Measurements from ENCODE around the gene ZNF286A.
"Not testable (repeated sequence)": the region's sequence is repeated elsewhere in the genome, so short reads cannot be mapped to it uniquely, and the experiment has no call there.

The ZNF286A gene

GRCh38 chr17:15699413-15699924 is at the start of gene ZNF286A:
TSS of gene ZNF286A (plus strand) at chr17:15699752. CDS start at chr17:15700330, 578 bp downstream.
- peak; percentile 92 for FAIRE-seq

- no peak for FAIRE-seq
Measured at GRCh38 chr17:15649861-15650421, 49.6 kb upstream of the ZNF286A start.

GRCh38 chr17:15650741-15651582 is 48.6 kb upstream of the ZNF286A start:
- FAIRE-seq = no peak

GRCh38 chr17:15651583-15652110 is 47.9 kb upstream of the ZNF286A start:
- FAIRE-seq = peak; percentile 93

- no peak for FAIRE-seq
Measured at GRCh38 chr17:15652960-15653359, 46.6 kb upstream of the ZNF286A start.

- not testable (repeated sequence) for FAIRE-seq
Measured at GRCh38 chr17:15654401-15654800, 45.2 kb upstream of the ZNF286A start.

GRCh38 chr17:15654886-15655561 is 44.5 kb upstream of the ZNF286A start:
- FAIRE-seq = no peak

GRCh38 chr17:15657868-15658267 is 41.7 kb upstream of the ZNF286A start:
- FAIRE-seq = no peak

- no peak for FAIRE-seq
Measured at GRCh38 chr17:15658296-15658695, 41.3 kb upstream of the ZNF286A start.

GRCh38 chr17:15659236-15659635 is 40.3 kb upstream of the ZNF286A start:
- no peak for FAIRE-seq

- FAIRE-seq = no peak
Measured at GRCh38 chr17:15659663-15660062, 39.9 kb upstream of the ZNF286A start.

GRCh38 chr17:15660077-15660476 is 39.5 kb upstream of the ZNF286A start:
- FAIRE-seq = no peak

GRCh38 chr17:15662681-15663080 is 36.9 kb upstream of the ZNF286A start:
- no peak for FAIRE-seq

GRCh38 chr17:15663176-15663575 is 36.4 kb upstream of the ZNF286A start:
- no peak for FAIRE-seq

- FAIRE-seq = no peak
Measured at GRCh38 chr17:15663691-15664090, 35.9 kb upstream of the ZNF286A start.

GRCh38 chr17:15669526-15669925 is 30.0 kb upstream of the ZNF286A start:
- not testable (repeated sequence) for FAIRE-seq

- not testable (repeated sequence) for FAIRE-seq
Measured at GRCh38 chr17:15674640-15675039, 24.9 kb upstream of the ZNF286A start.

GRCh38 chr17:15675991-15676390 is 23.6 kb upstream of the ZNF286A start:
- not testable (repeated sequence) for FAIRE-seq

GRCh38 chr17:15683135-15683534 is 16.4 kb upstream of the ZNF286A start:
- not testable (repeated sequence) for FAIRE-seq

- FAIRE-seq = not testable (repeated sequence)
Measured at GRCh38 chr17:15683824-15684478, 15.6 kb upstream of the ZNF286A start, which contains the start of gene TRIM16. TSS of gene TRIM16 (minus strand) at chr17:15684311. CDS start at chr17:15651609, 32,702 bp downstream.

GRCh38 chr17:15687494-15687893 is 12.1 kb upstream of the ZNF286A start:
- FAIRE-seq = not testable (repeated sequence)

GRCh38 chr17:15698967-15699366 is 585 bp upstream of the ZNF286A start:
- FAIRE-seq = not testable (repeated sequence)
